Activated T-cell treated with anti-CD3 and anti-CD28 coated beads, Interleukin-2, amount 50 U/mL, for 72 hours (primary cell): ENCODE results near the gene POFUT2. TPM values are rescaled to one million over a fixed set of nuclear protein-coding genes. Genes with fewer than 3 reads are reported as not detected.

Experiments
- ATAC-seq, 2 donors: fragments of 150-1000 bp; cut with Tn5 transposase; replicated peaks in 1 of 2; 2 replicates each; pipeline ENCODE4 v1.10.0; 2021; ENCODE audit warnings: moderate library complexity in 2 of 2, mild to moderate bottlenecking in 1 of 2
- DNase-seq, 2 donors: peaks; one replicate each; pipeline ENCODE4 v3.0.0; 2021 to 2022; ENCODE audit warnings: mixed read lengths in 1 of 2
- H3K27ac Mint-ChIP-seq: one replicate; pipeline ENCODE4 v1.8.0; 2022; ENCODE audit warnings: mild to moderate bottlenecking, moderate library complexity, mixed read lengths
- H3K27me3 Mint-ChIP-seq: one replicate; pipeline ENCODE4 v1.8.0; 2022; ENCODE audit warnings: low read depth, mixed read lengths
- H3K36me3 Mint-ChIP-seq, 2 donors: one replicate each; pipeline ENCODE4 v1.8.0; 2022; ENCODE audit warnings: mixed read lengths in 2 of 2, mild to moderate bottlenecking in 1 of 2; ENCODE audit not compliant: insufficient read depth in 2 of 2
- H3K4me1 Mint-ChIP-seq: one replicate; pipeline ENCODE4 v1.8.0; 2022; ENCODE audit warnings: low read depth, mixed read lengths
- H3K4me3 Mint-ChIP-seq, 2 donors: one replicate each; pipeline ENCODE4 v1.8.0; 2022; ENCODE audit warnings: mild to moderate bottlenecking in 2 of 2, mixed read lengths in 2 of 2, moderate library complexity in 2 of 2
- H3K9me3 Mint-ChIP-seq, 2 donors: one replicate each; pipeline ENCODE4 v1.8.0; 2022; ENCODE audit warnings: mixed read lengths in 2 of 2
- total RNA-seq, 2 donors: library from RNA; stranded (reverse); gene quantifications; one replicate each; pipeline ENCODE4 v1.2.3, GENCODE V29; 2022

Gene POFUT2
- total RNA-seq, 2 donors from 2014 or later, result 24.5 to 26.6 TPM

- H3K36me3 Mint-ChIP-seq, result no peaks in the 10 kb centered on the region
- H3K27me3 Mint-ChIP-seq, result peaks cover 10% of the 10 kb centered on the region
- no peaks in the 10 kb centered on the region for H3K9me3 Mint-ChIP-seq
- H3K27ac Mint-ChIP-seq, result no peak overlapping the region
- H3K4me1 Mint-ChIP-seq, result peaks cover 18% of the 10 kb centered on the region
- ATAC-seq (no peak), DNase-seq (no peak)
- H3K4me3 Mint-ChIP-seq, result no peak overlapping the region
Measured at GRCh38 chr21:45250914-45251634, 36.6 kb downstream of the POFUT2 start.

GRCh38 chr21:45250272-45250671 is 37.4 kb downstream of the POFUT2 start:
- peaks cover 9% of the 10 kb centered on the region for H3K4me1 Mint-ChIP-seq
- DNase-seq (no peak), ATAC-seq (no peak)
- no peaks in the 10 kb centered on the region for H3K9me3 Mint-ChIP-seq
- H3K4me3 Mint-ChIP-seq, result no peak overlapping the region
- H3K27ac Mint-ChIP-seq, result no peak overlapping the region
- H3K27me3 Mint-ChIP-seq, result peaks cover 10% of the 10 kb centered on the region
- no peaks in the 10 kb centered on the region for H3K36me3 Mint-ChIP-seq

GRCh38 chr21:45249626-45250025 is 38.1 kb downstream of the POFUT2 start:
- ATAC-seq (no peak), DNase-seq (no peak)
- Mint-ChIP-seq H3K27me3 (peaks cover 5% of the 10 kb centered on the region), H3K4me1 (peaks cover 3% of the 10 kb centered on the region), H3K36me3 (no peaks in the 10 kb centered on the region), H3K27ac (no peak overlapping the region), H3K4me3 (no peak overlapping the region), H3K9me3 (no peaks in the 10 kb centered on the region)

GRCh38 chr21:45248893-45249381 is 38.8 kb downstream of the POFUT2 start:
- Mint-ChIP-seq H3K9me3 (peaks cover 2 to 3% of the 10 kb centered on the region in 2 donors), H3K27ac (no peak overlapping the region), H3K27me3 (no peaks in the 10 kb centered on the region), H3K36me3 (peaks cover 4 to 7% of the 10 kb centered on the region in 2 donors), H3K4me3 (no peak overlapping the region), H3K4me1 (no peaks in the 10 kb centered on the region)
- DNase-seq (no peak), ATAC-seq (peak in 1 of 2 donors; percentile 25)

- DNase-seq (no peak), ATAC-seq (no peak)
- H3K4me3 Mint-ChIP-seq, result no peak overlapping the region
- peaks cover 5 to 8% of the 10 kb centered on the region in 2 donors for H3K9me3 Mint-ChIP-seq
- no peak overlapping the region for H3K27ac Mint-ChIP-seq
- H3K27me3 Mint-ChIP-seq, result no peaks in the 10 kb centered on the region
- H3K36me3 Mint-ChIP-seq, result peaks cover 8 to 12% of the 10 kb centered on the region in 2 donors
- no peaks in the 10 kb centered on the region for H3K4me1 Mint-ChIP-seq
Measured at GRCh38 chr21:45248301-45248892, 39.3 kb downstream of the POFUT2 start.

- Mint-ChIP-seq H3K27ac (no peak overlapping the region), H3K4me3 (no peak overlapping the region), H3K27me3 (no peaks in the 10 kb centered on the region), H3K4me1 (no peaks in the 10 kb centered on the region), H3K9me3 (peaks cover 6 to 11% of the 10 kb centered on the region in 2 donors), H3K36me3 (peaks cover 10 to 13% of the 10 kb centered on the region in 2 donors)
- DNase-seq (no peak), ATAC-seq (no peak)
Measured at GRCh38 chr21:45246386-45247320, 41.0 kb downstream of the POFUT2 start.

GRCh38 chr21:45244799-45245340 is 42.8 kb downstream of the POFUT2 start:
- Mint-ChIP-seq H3K27me3 (no peaks in the 10 kb centered on the region), H3K4me3 (no peak overlapping the region), H3K36me3 (peaks cover 11 to 13% of the 10 kb centered on the region in 2 donors), H3K27ac (no peak overlapping the region), H3K9me3 (peaks cover 6 to 12% of the 10 kb centered on the region in 2 donors), H3K4me1 (no peaks in the 10 kb centered on the region)
- ATAC-seq (no peak), DNase-seq (no peak)

- DNase-seq (no peak), ATAC-seq (no peak)
- Mint-ChIP-seq H3K4me3 (no peak overlapping the region), H3K4me1 (no peaks in the 10 kb centered on the region), H3K36me3 (peaks cover 11 to 13% of the 10 kb centered on the region in 2 donors), H3K9me3 (peaks cover 6 to 12% of the 10 kb centered on the region in 2 donors), H3K27ac (no peak overlapping the region), H3K27me3 (no peaks in the 10 kb centered on the region)
Measured at GRCh38 chr21:45243603-45244002, 44.1 kb downstream of the POFUT2 start.

GRCh38 chr21:45241357-45241756 is 46.3 kb downstream of the POFUT2 start:
- no peak for ATAC-seq
- Mint-ChIP-seq H3K27me3 (peaks cover 9% of the 10 kb centered on the region), H3K36me3 (peaks cover 11 to 13% of the 10 kb centered on the region in 2 donors), H3K4me3 (no peak overlapping the region), H3K4me1 (no peaks in the 10 kb centered on the region), H3K27ac (no peak overlapping the region), H3K9me3 (peaks cover 6 to 12% of the 10 kb centered on the region in 2 donors)
- DNase-seq, result no peak

- Mint-ChIP-seq H3K4me1 (no peaks in the 10 kb centered on the region), H3K27ac (no peak overlapping the region), H3K36me3 (peaks cover 0 to 2% of the 10 kb centered on the region in 2 donors), H3K27me3 (peaks cover 13% of the 10 kb centered on the region), H3K9me3 (peaks cover 0 to 4% of the 10 kb centered on the region in 2 donors), H3K4me3 (no peak overlapping the region)
- DNase-seq, result no peak
- ATAC-seq, result no peak
Measured at GRCh38 chr21:45237401-45237800, 50.3 kb downstream of the POFUT2 start.

- H3K4me3 Mint-ChIP-seq, result no peak overlapping the region
- peak in 1 of 2 donors; percentile 57 for ATAC-seq
- no peak for DNase-seq
- H3K4me1 Mint-ChIP-seq, result no peaks in the 10 kb centered on the region
- H3K27ac Mint-ChIP-seq, result no peak overlapping the region
- H3K36me3 Mint-ChIP-seq, result no peaks in the 10 kb centered on the region
- peaks cover 22% of the 10 kb centered on the region for H3K27me3 Mint-ChIP-seq
- no peaks in the 10 kb centered on the region for H3K9me3 Mint-ChIP-seq
Measured at GRCh38 chr21:45236481-45236880, 51.2 kb downstream of the POFUT2 start.

GRCh38 chr21:45235488-45235887 is 52.2 kb downstream of the POFUT2 start:
- ATAC-seq, result no peak
- Mint-ChIP-seq H3K27me3 (peaks cover 22% of the 10 kb centered on the region), H3K9me3 (no peaks in the 10 kb centered on the region), H3K27ac (no peak overlapping the region), H3K36me3 (no peaks in the 10 kb centered on the region), H3K4me3 (no peak overlapping the region), H3K4me1 (no peaks in the 10 kb centered on the region)
- no peak for DNase-seq
